Mesothelial cell of epicardium (in vitro differentiated cells): ENCODE results near the gene ANKRD66. TPM values are rescaled to one million over a fixed set of nuclear protein-coding genes. Genes with fewer than 3 reads are reported as not detected.
"Not testable (repeated sequence)": the region's sequence is repeated elsewhere in the genome, so short reads cannot be mapped to it uniquely, and the experiment has no call there.

Experiments used
- DNase-seq, 2 experiments: peaks; one replicate each; pipeline ENCODE4 v3.0.0; 2021; ENCODE audit warnings: low spot score in 2 of 2; ENCODE audit not compliant: unreplicated experiment in 2 of 2
- H3K27ac Mint-ChIP-seq: 2 replicates; pipeline ENCODE4 v1.8.0; 2021; ENCODE audit warnings: mixed read lengths
- H3K27me3 Mint-ChIP-seq: 2 replicates; pipeline ENCODE4 v1.8.0; 2021; ENCODE audit warnings: low read depth, mixed read lengths
- H3K36me3 Mint-ChIP-seq: 2 replicates; pipeline ENCODE4 v1.8.0; 2021; ENCODE audit warnings: mixed read lengths
- H3K4me1 Mint-ChIP-seq: 2 replicates; pipeline ENCODE4 v1.8.0; 2021; ENCODE audit warnings: mixed read lengths
- H3K4me3 Mint-ChIP-seq: 2 replicates; pipeline ENCODE4 v1.8.0; 2021; ENCODE audit warnings: mild to moderate bottlenecking, moderate library complexity, mixed read lengths
- H3K9me3 Mint-ChIP-seq: 2 replicates; pipeline ENCODE4 v1.8.0; 2021; ENCODE audit warnings: mixed read lengths
- total RNA-seq: library from RNA; stranded (reverse); gene quantifications from 3 replicates; pipeline ENCODE4 v1.2.1, GENCODE V29; 2021
- TF ChIP-seq, protein P1 (sequence below): fragments of 200-600 bp; sonication (generic); IDR thresholded peaks from one replicate; pipeline ENCODE4 v1.5.0; 2021; ENCODE audit warnings: antibody characterized with exemption; ENCODE audit not compliant: unreplicated experiment

ANKRD66 gene
- total RNA-seq, 1 donor from 2014 or later: not detected

- TF ChIP-seq, protein P1, sequence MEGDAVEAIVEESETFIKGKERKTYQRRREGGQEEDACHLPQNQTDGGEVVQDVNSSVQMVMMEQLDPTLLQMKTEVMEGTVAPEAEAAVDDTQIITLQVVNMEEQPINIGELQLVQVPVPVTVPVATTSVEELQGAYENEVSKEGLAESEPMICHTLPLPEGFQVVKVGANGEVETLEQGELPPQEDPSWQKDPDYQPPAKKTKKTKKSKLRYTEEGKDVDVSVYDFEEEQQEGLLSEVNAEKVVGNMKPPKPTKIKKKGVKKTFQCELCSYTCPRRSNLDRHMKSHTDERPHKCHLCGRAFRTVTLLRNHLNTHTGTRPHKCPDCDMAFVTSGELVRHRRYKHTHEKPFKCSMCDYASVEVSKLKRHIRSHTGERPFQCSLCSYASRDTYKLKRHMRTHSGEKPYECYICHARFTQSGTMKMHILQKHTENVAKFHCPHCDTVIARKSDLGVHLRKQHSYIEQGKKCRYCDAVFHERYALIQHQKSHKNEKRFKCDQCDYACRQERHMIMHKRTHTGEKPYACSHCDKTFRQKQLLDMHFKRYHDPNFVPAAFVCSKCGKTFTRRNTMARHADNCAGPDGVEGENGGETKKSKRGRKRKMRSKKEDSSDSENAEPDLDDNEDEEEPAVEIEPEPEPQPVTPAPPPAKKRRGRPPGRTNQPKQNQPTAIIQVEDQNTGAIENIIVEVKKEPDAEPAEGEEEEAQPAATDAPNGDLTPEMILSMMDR: no peak
- Mint-ChIP-seq H3K4me3 (no peak overlapping the region), H3K36me3 (no peaks in the 10 kb centered on the region), H3K27ac (no peak overlapping the region), H3K9me3 (no peaks in the 10 kb centered on the region), H3K27me3 (peaks cover 36% of the 10 kb centered on the region), H3K4me1 (no peaks in the 10 kb centered on the region)
- no peak for DNase-seq
These were observed 3.1 kb upstream of the ANKRD66 start for GRCh38 chr6:46743425-46744158.

DNA sequence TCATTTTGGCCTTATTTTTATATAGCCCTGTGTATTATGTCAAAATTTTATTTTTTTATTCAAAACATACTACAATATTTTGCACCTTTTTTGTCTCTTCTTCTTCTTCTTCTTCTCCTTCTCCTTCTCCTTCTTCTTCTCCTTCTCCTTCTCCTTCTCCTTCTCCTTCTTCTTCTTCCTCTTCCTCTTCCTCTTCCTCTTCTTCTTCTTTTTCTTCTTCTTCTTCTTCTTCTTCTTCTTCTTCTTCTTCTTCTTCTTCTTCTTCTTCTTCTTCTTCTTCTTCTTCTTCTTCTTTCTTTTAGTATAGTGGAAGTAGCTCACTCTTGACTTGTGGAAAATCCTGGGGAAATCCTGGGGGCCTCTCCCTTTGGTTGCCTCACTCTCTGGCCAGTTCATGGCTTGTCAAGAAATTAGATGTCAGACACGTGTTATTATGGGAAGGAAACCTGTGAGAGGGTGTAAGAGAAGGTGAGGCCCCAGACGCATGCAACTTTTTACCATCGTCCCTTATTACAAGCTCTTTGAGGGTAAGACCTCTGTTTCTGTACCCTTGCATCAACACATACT is 2.5 kb upstream of the ANKRD66 start:
- H3K4me1 Mint-ChIP-seq, DNase-seq, H3K36me3 Mint-ChIP-seq, H3K9me3 Mint-ChIP-seq, H3K27ac Mint-ChIP-seq, H3K4me3 Mint-ChIP-seq: not testable (repeated sequence)
- H3K27me3 Mint-ChIP-seq: peaks cover 29% of the 10 kb centered on the region

DNA sequence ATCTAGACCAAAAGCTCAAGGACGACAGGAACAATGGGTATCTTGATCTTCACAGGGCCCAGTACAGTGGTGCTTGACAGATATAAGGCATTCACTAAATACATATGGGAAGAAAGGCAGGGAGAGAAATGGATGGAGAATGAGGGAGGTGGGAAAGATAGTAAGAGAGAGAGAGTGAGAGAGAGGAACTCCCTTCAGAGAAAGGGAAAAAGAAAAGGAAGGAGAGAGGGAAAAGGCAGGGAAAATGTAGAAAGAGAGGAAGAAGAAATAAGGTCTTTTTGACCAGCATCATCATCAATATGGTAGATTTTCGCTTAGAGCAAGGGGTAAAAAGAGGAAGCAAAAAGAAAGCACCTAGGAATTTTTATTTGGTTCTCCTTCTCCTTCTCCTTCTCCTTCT is 760 bp upstream of the ANKRD66 start:
- Mint-ChIP-seq H3K4me1 (no peaks in the 10 kb centered on the region), H3K36me3 (no peaks in the 10 kb centered on the region), H3K9me3 (no peaks in the 10 kb centered on the region), H3K27ac (no peak overlapping the region), H3K27me3 (peaks cover 22% of the 10 kb centered on the region), H3K4me3 (no peak overlapping the region)
- no peak for DNase-seq
- TF ChIP-seq, protein P1: no peak

DNA sequence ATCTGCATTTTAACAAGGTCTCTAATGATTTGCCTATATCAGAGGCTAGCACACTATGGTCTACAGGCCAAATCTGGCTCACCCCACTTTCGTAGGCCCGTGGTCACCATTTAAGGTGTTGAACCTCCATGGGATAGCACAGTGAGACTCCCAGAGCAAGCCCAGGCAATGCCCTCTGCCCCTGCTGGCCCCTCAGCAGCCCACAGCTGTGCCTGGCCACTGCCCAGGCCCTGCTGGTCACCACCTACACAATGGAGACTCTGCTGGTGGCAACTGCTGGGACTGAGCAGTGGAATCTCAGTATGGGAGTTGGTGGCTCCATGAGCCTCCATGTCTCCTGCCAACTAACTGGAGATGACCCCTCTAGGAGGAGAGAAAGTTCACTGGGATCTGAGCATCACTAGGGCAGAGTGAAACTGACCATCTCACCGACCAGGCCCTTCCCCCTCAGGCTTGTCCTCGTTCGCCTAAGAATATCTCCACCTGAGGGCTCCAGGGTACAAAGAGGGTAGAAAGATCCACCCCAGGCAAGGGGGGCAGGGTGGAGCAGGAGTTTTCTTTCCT is 2.3 kb downstream of the ANKRD66 start:
- TF ChIP-seq, protein P1: no peak
- Mint-ChIP-seq H3K36me3 (no peaks in the 10 kb centered on the region), H3K9me3 (no peaks in the 10 kb centered on the region), H3K4me1 (no peaks in the 10 kb centered on the region), H3K4me3 (no peak overlapping the region), H3K27ac (no peak overlapping the region), H3K27me3 (peaks cover 19% of the 10 kb centered on the region)
- DNase-seq: no peak

DNA sequence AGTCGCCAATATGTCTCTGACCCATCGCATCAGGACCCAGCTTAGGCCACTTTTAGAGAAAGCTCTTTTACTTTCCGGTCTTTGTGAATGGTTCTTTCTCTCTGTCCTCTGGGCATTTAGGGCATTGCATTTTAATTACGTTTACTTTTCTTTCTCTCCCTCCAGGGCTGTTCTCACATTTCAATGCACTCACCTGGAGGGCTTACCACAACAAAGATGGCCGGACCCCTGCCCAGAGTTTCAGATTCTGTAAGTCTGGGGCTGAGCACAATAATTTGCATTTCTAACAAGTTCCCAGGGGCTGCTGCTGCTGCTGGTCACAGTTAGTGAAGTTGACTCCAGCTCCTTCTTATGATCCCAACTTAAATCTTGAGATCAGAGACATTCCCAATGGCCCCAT is 3.0 kb downstream of the ANKRD66 start:
- Mint-ChIP-seq H3K27ac (no peak overlapping the region), H3K36me3 (no peaks in the 10 kb centered on the region), H3K9me3 (no peaks in the 10 kb centered on the region), H3K4me3 (no peak overlapping the region), H3K27me3 (peaks cover 14% of the 10 kb centered on the region), H3K4me1 (no peaks in the 10 kb centered on the region)
- TF ChIP-seq, protein P1: no peak
- no peak for DNase-seq

- TF ChIP-seq, protein P1: no peak
- Mint-ChIP-seq H3K9me3 (no peaks in the 10 kb centered on the region), H3K27ac (no peak overlapping the region), H3K27me3 (no peaks in the 10 kb centered on the region), H3K4me1 (no peaks in the 10 kb centered on the region), H3K36me3 (no peaks in the 10 kb centered on the region), H3K4me3 (no peak overlapping the region)
- DNase-seq: no peak
These were observed 4.9 kb downstream of the ANKRD66 start for GRCh38 chr6:46751658-46752057.
